Mesenchymal stem cell (in vitro differentiated cells and primary cell): ENCODE data around the gene CPLX3.

Source experiments
- DNase-seq: peaks from one replicate; pipeline ENCODE4 v3.0.0-alpha.2; 2013
- H2AFZ ChIP-seq: one replicate; pipeline ENCODE4 v1.6.1; 2013; ENCODE audit warnings: low read depth, mild to moderate bottlenecking, control low read depth, inconsistent platforms, low read length, moderate library complexity
- H2AK5ac ChIP-seq: 2 replicates; pipeline ENCODE4 v1.6.1; 2013; ENCODE audit warnings: low read length, moderate library complexity, mild to moderate bottlenecking, inconsistent platforms; ENCODE audit not compliant: severe bottlenecking
- H2BK120ac ChIP-seq: one replicate; pipeline ENCODE4 v1.6.1; 2013; ENCODE audit warnings: low read depth, mild to moderate bottlenecking, inconsistent platforms, low read length, moderate library complexity
- H2BK12ac ChIP-seq, 2 experiments: one replicate each; pipeline ENCODE4 v1.6.1; 2013; ENCODE audit warnings: inconsistent platforms in 2 of 2, low read length in 2 of 2, mild to moderate bottlenecking in 2 of 2, moderate library complexity in 2 of 2, control low read depth in 1 of 2
- H2BK15ac ChIP-seq: one replicate; pipeline ENCODE4 v1.6.1; 2013; ENCODE audit warnings: mild to moderate bottlenecking, low read depth, inconsistent platforms; ENCODE audit not compliant: poor library complexity, severe bottlenecking
- H2BK5ac ChIP-seq: 2 replicates; pipeline ENCODE4 v1.6.1; 2013; ENCODE audit warnings: low read depth, mild to moderate bottlenecking, low read length, control low read depth, inconsistent platforms; ENCODE audit not compliant: poor library complexity, severe bottlenecking
- H3K14ac ChIP-seq, 2 experiments: one replicate each; pipeline ENCODE4 v1.6.1; 2013; ENCODE audit warnings: inconsistent platforms in 2 of 2, low read length in 2 of 2, control low read depth in 1 of 2, mild to moderate bottlenecking in 1 of 2, moderate library complexity in 1 of 2
- H3K18ac ChIP-seq, 2 experiments: one replicate each; pipeline ENCODE4 v1.6.1; 2013; ENCODE audit warnings: inconsistent platforms in 2 of 2, low read length in 2 of 2, control low read depth in 1 of 2, low read depth in 1 of 2, mild to moderate bottlenecking in 1 of 2
- H3K23ac ChIP-seq, 2 experiments: one replicate each; pipeline ENCODE4 v1.6.1; 2013; ENCODE audit warnings: inconsistent platforms in 2 of 2, low read length in 2 of 2, mild to moderate bottlenecking in 2 of 2, moderate library complexity in 2 of 2, control low read depth in 1 of 2
- H3K27ac ChIP-seq: 2 replicates; pipeline ENCODE4 v1.5.1; 2013; ENCODE audit warnings: mild to moderate bottlenecking, moderate library complexity, low read length, control low read depth, inconsistent platforms; ENCODE audit not compliant: poor library complexity, severe bottlenecking
- H3K27me3 ChIP-seq, 2 experiments: 2 replicates each; pipeline versions ENCODE4 v1.6.1 to v1.7.0; 2013; ENCODE audit warnings: low read length in 2 of 2, mild to moderate bottlenecking in 2 of 2, moderate library complexity in 2 of 2, control low read depth in 1 of 2, inconsistent platforms in 1 of 2; ENCODE audit not compliant: control insufficient read depth in 1 of 2, insufficient read depth in 1 of 2
- H3K36me3 ChIP-seq, 2 experiments: 2 replicates each; pipeline versions ENCODE4 v1.6.1 to v1.7.0; 2013; ENCODE audit warnings: low read length in 2 of 2, control low read depth in 1 of 2, inconsistent platforms in 1 of 2, low read depth in 1 of 2, mild to moderate bottlenecking in 1 of 2; ENCODE audit not compliant: insufficient read depth in 2 of 2, control insufficient read depth in 1 of 2
- H3K4ac ChIP-seq, 2 experiments: one replicate each; pipeline ENCODE4 v1.6.1; 2013; ENCODE audit warnings: inconsistent platforms in 2 of 2, low read length in 2 of 2, mild to moderate bottlenecking in 2 of 2, moderate library complexity in 2 of 2, control low read depth in 1 of 2, low read depth in 1 of 2
- H3K4me1 ChIP-seq: 2 replicates; pipeline ENCODE4 v1.6.1; 2013; ENCODE audit warnings: low read depth, low read length, control low read depth; ENCODE audit not compliant: control insufficient read depth, insufficient read depth
- H3K4me2 ChIP-seq: 2 replicates; pipeline ENCODE4 v1.6.1; 2013; ENCODE audit warnings: low read length, mild to moderate bottlenecking, inconsistent platforms; ENCODE audit not compliant: poor library complexity, severe bottlenecking
- H3K4me3 ChIP-seq, 2 experiments: 2 replicates each; pipeline versions ENCODE4 v1.5.1 to v1.7.0; 2013; ENCODE audit warnings: low read length in 2 of 2, mild to moderate bottlenecking in 2 of 2, control low read depth in 1 of 2, low read depth in 1 of 2; ENCODE audit not compliant: insufficient read depth in 1 of 2
- H3K79me1 ChIP-seq: replicated peaks from 2 replicates; pipeline ENCODE4 v1.6.1; 2013; ENCODE audit warnings: mild to moderate bottlenecking, control low read depth, low read length, inconsistent platforms; ENCODE audit not compliant: poor library complexity, severe bottlenecking
- H3K9ac ChIP-seq: 2 replicates; pipeline ENCODE4 v1.7.0; 2013; ENCODE audit warnings: mild to moderate bottlenecking, low read length, moderate library complexity
- H3K9me3 ChIP-seq: 2 replicates; pipeline ENCODE4 v1.7.0; 2013; ENCODE audit warnings: mild to moderate bottlenecking, low read length; ENCODE audit not compliant: control insufficient read depth
- H4K8ac ChIP-seq: one replicate; pipeline ENCODE4 v1.6.1; 2013; ENCODE audit warnings: inconsistent platforms, mild to moderate bottlenecking, low read length, moderate library complexity
- H4K91ac ChIP-seq: one replicate; pipeline ENCODE4 v1.6.1; 2013; ENCODE audit warnings: mild to moderate bottlenecking, low read length, inconsistent platforms
- WGBS: methylation state at CpG from one replicate; pipeline ENCODE4 v1.1.7; 2013; ENCODE audit warnings: mixed read lengths; 5-methylcytosine and 5-hydroxymethylcytosine counted together

CPLX3 gene

GRCh38 chr15:74827614-74828013, 1.2 kb downstream of the CPLX3 start:
- Histone ChIP-seq H2BK120ac (no peak overlapping the region), H3K9ac (no peak overlapping the region), H3K27me3 (peaks cover 54 to 77% of the 10 kb centered on the region in 2 experiments), H2BK15ac (no peak overlapping the region), H3K14ac (no peak overlapping the region), H2AFZ (no peak overlapping the region), H3K4me1 (peaks cover 9% of the 10 kb centered on the region), H2AK5ac (no peak overlapping the region), H2BK12ac (no peak overlapping the region), H3K79me1 (no peaks in the 10 kb centered on the region), H4K91ac (no peak overlapping the region), H3K18ac (no peak overlapping the region), H3K27ac (no peak overlapping the region), H4K8ac (no peak overlapping the region), H3K23ac (no peak overlapping the region), H2BK5ac (no peak overlapping the region), H3K4me3 (no peak overlapping the region), H3K4me2 (no peak overlapping the region), H3K36me3 (no peaks in the 10 kb centered on the region), H3K9me3 (no peaks in the 10 kb centered on the region), H3K4ac (no peak overlapping the region)
- WGBS = 56% methylated on average over 5 of the region's 5 CpGs
- DNase-seq = no peak

GRCh38 chr15:74828835-74829234, 2.4 kb downstream of the CPLX3 start:
- Histone ChIP-seq H2BK120ac (no peak overlapping the region), H3K9ac (no peak overlapping the region), H2BK15ac (no peak overlapping the region), H3K4ac (no peak overlapping the region), H3K14ac (no peak overlapping the region), H3K18ac (no peak overlapping the region), H3K4me2 (no peak overlapping the region), H3K4me1 (peaks cover 9% of the 10 kb centered on the region), H3K4me3 (no peak overlapping the region), H4K91ac (no peak overlapping the region), H3K9me3 (no peaks in the 10 kb centered on the region), H4K8ac (no peak overlapping the region), H2BK12ac (no peak overlapping the region), H2AK5ac (no peak overlapping the region), H2AFZ (no peak overlapping the region), H2BK5ac (no peak overlapping the region), H3K27ac (no peak overlapping the region), H3K36me3 (no peaks in the 10 kb centered on the region), H3K27me3 (peaks cover 48 to 71% of the 10 kb centered on the region in 2 experiments), H3K23ac (no peak overlapping the region), H3K79me1 (no peaks in the 10 kb centered on the region)
- DNase-seq = no peak
- whole genome bisulfite sequencing = 66% methylated on average over 6 of the region's 6 CpGs

GRCh38 chr15:74829486-74829885, 3.1 kb downstream of the CPLX3 start:
- no peaks in the 10 kb centered on the region for H3K36me3 ChIP-seq
- no peak overlapping the region for H3K18ac ChIP-seq
- no peak overlapping the region for H3K14ac ChIP-seq
- H3K23ac ChIP-seq = no peak overlapping the region
- DNase-seq = no peak
- H2BK15ac ChIP-seq = no peak overlapping the region
- 76% methylated on average over 2 of the region's 3 CpGs for WGBS
- no peaks in the 10 kb centered on the region for H3K9me3 ChIP-seq
- H3K27me3 ChIP-seq = peaks cover 42 to 64% of the 10 kb centered on the region in 2 experiments
- no peak overlapping the region for H2AFZ ChIP-seq
- no peak overlapping the region for H3K27ac ChIP-seq
- H3K9ac ChIP-seq = no peak overlapping the region
- no peak overlapping the region for H3K4me2 ChIP-seq
- no peak overlapping the region for H2AK5ac ChIP-seq
- H3K4ac ChIP-seq = no peak overlapping the region
- no peak overlapping the region for H2BK12ac ChIP-seq
- H3K79me1 ChIP-seq = no peaks in the 10 kb centered on the region
- H4K91ac ChIP-seq = no peak overlapping the region
- H2BK120ac ChIP-seq = no peak overlapping the region
- no peak overlapping the region for H4K8ac ChIP-seq
- no peak overlapping the region for H3K4me3 ChIP-seq
- H2BK5ac ChIP-seq = no peak overlapping the region
- peaks cover 9% of the 10 kb centered on the region for H3K4me1 ChIP-seq

GRCh38 chr15:74829991-74830390, 3.6 kb downstream of the CPLX3 start:
- H2BK15ac ChIP-seq = no peak overlapping the region
- H3K36me3 ChIP-seq = no peaks in the 10 kb centered on the region
- H4K91ac ChIP-seq = no peak overlapping the region
- H2BK120ac ChIP-seq = no peak overlapping the region
- H3K23ac ChIP-seq = no peak overlapping the region
- H3K9ac ChIP-seq = no peak overlapping the region
- H3K4me1 ChIP-seq = peaks cover 9% of the 10 kb centered on the region
- peaks cover 37 to 59% of the 10 kb centered on the region in 2 experiments for H3K27me3 ChIP-seq
- H4K8ac ChIP-seq = no peak overlapping the region
- no peaks in the 10 kb centered on the region for H3K9me3 ChIP-seq
- no peak overlapping the region for H3K4ac ChIP-seq
- no peak overlapping the region for H3K18ac ChIP-seq
- H3K4me3 ChIP-seq = no peak overlapping the region
- no peaks in the 10 kb centered on the region for H3K79me1 ChIP-seq
- H2BK12ac ChIP-seq = no peak overlapping the region
- no peak for DNase-seq
- H2AK5ac ChIP-seq = no peak overlapping the region
- no peak overlapping the region for H3K14ac ChIP-seq
- no peak overlapping the region for H2BK5ac ChIP-seq
- no peak overlapping the region for H2AFZ ChIP-seq
- no peak overlapping the region for H3K27ac ChIP-seq
- WGBS = 83% methylated on average over 6 of the region's 6 CpGs
- no peak overlapping the region for H3K4me2 ChIP-seq
